Cerebellar nuclear complex (tissue), 1 donor: ENCODE results near the gene BAAT.
"Not testable (repeated sequence)": the region's sequence is repeated elsewhere in the genome, so short reads cannot be mapped to it uniquely, and the experiment has no call there.

Source experiments
- DNase-seq, 2 experiments: peaks; one replicate each; lab custom pipeline; 2025; lab: John Stamatoyannopoulos, UW

The BAAT gene

DNA sequence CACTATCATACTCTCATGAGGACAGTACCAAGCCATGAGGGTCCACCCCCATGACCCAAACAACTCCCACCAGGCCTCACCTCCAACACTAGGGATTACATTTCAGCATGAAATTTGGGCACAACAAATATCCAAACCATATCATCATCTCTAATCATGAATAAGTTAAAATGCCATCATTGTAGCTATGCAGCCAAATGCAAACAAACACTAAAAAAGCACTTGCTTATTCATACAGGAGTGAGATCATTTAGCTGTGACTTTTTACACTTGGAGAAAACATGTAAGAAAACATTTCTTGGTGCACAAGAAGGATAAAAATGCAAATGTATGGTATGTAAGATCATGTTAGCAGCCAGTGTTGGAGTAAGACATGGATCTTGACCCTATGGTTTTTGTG, 24.2 kb downstream of the BAAT start:
- DNase-seq, result no peak

- DNase-seq, result no peak
These were observed 25.1 kb downstream of the BAAT start for GRCh38 chr9:101359679-101360078.

DNA sequence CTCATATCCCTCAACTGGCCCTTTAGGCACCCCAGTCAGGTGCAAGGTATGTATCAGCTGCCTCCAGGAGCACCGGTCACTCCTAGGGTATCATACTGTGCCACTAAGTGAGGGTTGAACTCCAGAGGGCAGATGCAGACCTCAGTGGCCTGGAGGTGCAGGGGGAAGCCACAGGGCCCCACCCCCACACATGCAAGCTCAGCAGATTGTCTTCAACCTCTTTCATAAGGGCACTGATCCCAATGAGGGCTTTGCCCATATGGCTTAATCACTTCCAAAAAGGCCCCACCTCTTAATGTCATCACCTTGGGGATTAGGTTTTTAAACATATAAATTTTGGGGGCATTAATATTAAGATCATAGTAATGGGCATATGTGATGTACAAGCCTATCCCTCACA, 28.2 kb downstream of the BAAT start:
- no peak for DNase-seq

DNA sequence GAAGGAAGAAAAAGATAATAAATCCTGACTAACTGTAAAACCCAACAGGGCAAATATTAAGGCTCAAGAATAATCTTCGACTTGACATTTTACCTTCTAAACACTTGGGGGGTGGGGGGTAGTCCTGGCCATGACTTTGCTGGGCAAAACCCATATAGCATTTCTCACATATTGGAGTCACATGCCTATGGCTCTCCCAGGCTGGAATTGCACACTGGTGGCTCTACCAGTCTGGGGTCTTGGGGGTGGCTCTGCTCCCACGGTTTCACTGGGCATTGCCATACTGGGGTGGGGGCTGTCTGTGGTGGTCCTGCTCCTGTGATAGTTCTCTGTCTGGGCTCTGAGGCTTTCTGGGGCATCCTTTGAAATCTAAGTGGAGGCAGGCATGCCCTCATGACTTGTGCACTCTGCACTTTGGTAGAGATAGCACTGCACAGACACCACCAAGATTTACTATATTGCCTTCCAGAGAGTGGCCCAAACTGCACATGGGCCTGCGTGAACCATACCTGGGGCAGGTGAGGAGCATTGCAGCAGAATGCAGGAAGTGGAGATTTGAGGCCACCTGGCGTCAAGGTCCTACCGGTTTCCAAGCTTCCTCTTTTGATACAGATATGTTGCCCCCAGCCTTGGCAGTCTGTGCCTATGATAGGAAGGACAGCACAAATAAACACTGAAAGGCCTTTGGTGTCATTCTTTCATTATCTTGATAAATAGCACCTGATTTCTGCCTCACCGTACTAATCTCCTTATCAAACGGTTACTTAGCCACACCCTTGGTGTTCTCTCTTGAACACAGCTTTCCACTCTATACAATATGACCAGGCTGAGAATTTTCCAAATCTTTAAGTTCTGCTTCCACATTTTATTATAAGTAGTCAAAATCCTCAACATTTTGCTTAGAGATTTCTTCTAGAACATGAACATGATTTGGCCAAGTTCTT, 29.8 kb downstream of the BAAT start:
- DNase-seq, result no peak

GRCh38 chr9:101354143-101354764, 30.6 kb downstream of the BAAT start:
- DNase-seq, result no peak

- no peak for DNase-seq
These were observed 31.1 kb downstream of the BAAT start for GRCh38 chr9:101353683-101354082.

GRCh38 chr9:101352892-101353463, 31.8 kb downstream of the BAAT start:
- no peak for DNase-seq

DNA sequence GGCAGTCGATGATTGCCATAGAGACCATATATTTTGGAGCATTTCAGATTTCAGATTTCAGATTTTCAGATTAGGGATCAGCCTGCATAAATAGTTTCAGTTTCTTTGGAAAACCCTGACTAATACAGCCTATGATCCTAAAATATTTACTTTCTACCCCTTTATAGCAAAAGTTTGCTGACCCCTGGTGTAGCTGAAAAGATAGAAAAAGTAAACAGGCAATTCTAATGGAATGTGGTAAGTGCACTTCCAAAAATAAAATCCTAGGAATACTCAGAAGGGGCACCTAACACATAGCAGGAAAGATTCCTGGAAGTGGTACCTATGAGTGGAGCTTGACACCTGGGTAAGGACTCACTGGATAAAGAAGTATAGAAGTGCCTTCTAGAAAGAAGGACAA, 34.5 kb downstream of the BAAT start:
- DNase-seq, result no peak

DNA sequence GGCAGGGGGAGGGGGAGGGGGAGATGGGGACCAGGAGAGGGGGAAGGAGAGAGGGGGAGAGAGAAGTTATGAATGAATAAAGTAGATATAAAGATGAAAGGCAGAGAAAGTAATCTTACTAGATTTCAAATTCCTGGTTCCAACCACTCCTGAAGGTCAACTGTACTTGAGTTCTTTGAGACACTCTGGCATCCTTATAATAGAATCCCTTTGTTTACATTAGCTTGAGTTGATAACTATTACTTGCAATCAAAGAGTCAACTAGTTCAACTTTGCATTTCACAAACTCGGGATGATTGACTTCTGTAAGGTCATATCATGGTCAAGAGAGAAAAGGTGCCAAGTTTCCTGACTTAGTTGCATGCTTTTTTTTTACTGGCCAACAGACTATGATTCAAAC, 42.2 kb downstream of the BAAT start:
- no peak for DNase-seq

DNA sequence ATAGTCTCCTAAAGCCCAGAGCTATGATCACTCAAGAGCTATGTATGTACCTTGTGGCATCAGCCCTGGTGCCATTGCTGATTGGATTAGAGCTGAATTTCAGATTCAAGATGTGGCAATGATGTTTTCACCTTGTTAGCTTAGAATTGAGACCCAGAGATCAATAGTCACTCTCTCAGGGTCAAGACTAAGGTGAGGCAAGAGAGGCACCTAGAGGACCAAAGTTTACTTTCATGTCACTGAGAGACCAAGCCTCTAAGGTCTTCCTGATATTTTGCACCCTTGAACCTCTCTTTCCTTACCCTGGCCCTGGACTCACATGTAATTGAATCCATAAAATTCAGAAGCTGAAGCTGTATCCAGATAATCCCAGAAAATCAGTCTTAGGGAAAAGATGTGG, 42.8 kb downstream of the BAAT start:
- no peak for DNase-seq

- no peak for DNase-seq
These were observed 47.6 kb downstream of the BAAT start for GRCh38 chr9:101337237-101337636.

DNA sequence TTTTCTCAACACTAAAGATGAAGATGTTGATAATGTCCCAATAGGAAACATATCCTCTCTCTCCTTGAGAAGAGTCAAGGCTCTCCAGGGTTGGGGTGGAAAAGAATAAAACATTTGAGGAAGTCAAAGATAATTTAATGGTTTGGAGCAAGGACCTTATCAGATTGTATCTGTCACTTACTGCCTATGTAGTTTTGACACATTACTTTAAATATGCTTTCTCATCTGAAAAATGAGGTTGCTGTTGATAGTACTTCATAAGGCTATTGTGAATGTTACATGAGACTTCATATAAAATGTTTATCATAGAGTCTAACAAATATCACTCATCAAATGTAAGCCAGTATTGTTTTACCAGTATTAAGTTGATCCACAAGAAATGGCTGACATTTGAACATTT, 48.7 kb downstream of the BAAT start:
- no peak for DNase-seq

- no peak for DNase-seq
These were observed 50.7 kb downstream of the BAAT start for GRCh38 chr9:101333926-101334702.

DNA sequence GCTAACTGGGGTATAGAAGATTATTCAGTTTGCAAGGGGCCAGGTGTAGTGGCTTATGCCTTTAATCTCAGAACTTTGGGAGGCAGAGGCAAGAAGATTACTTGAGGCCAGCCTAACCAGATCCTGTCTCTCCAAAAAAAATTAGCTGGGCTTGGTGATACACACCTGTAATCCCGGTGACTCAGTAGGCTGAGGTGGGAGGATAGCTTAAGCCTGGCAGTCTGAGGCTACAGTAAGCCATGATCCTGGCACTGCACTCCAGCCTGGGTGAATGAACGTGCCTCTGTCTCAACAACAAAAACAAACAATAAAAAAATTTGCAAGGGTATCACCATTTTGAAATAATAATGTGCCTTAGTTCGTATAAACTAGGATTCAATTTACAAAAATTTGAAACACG, 51.3 kb downstream of the BAAT start:
- no peak for DNase-seq

GRCh38 chr9:101332362-101332761, 52.4 kb downstream of the BAAT start:
- no peak for DNase-seq

- not testable (repeated sequence) for DNase-seq
These were observed 57.3 kb downstream of the BAAT start for GRCh38 chr9:101327422-101327909.

DNA sequence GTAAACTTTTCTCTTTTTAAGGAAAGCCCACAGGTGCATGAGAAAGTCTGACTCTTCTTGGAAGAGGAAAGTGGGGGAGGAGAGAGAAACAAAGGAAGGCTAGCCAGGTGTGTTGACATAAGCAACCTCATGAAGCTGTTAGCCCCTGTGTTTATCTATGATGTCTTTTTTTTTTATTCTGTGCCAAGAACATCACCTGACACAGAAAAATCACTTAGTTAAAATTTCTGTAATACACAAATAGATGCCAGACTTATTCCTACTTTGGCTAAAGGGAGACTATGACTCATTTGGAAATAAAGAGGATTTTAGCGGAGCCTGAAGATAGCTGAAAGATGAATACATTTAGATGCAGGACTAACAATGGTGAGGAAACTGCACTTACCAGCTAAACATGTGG, 58.3 kb downstream of the BAAT start:
- no peak for DNase-seq

GRCh38 chr9:101326035-101326434, 58.8 kb downstream of the BAAT start:
- DNase-seq, result no peak

GRCh38 chr9:101325053-101325452, 59.8 kb downstream of the BAAT start:
- no peak for DNase-seq

DNA sequence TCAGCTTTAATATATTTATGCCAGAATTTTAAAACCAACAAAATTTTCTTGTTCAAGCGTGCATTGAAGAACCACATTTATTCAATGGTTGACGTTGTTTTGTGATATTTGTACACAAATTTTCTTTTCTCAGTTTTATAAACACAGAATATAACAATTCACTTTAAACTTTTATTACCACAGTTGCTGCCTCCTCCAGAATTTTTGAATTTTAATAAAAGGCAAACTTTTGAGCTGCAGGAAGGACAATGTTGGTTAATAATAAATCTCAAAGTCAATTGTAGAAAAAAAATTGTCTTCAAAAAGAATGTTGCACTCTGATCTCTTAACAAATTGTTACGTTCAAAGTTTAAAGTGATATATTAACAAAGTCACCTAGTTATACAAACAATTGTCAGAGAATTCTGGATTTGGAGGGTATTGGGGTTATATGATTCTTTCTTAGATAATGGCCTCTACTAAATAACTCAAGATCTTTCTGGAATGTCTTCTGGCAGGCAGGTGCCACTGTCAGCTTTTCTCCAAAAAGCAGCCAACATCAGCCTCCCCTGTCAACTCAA, 60.5 kb downstream of the BAAT start:
- DNase-seq, result no peak

- no peak for DNase-seq
These were observed 61.7 kb downstream of the BAAT start for GRCh38 chr9:101323129-101323528.

- no peak for DNase-seq
These were observed 67.1 kb downstream of the BAAT start for GRCh38 chr9:101317735-101318134.
